HEK293 (cell line): Measurements from ENCODE around the gene NELFE.
"Not testable (repeated sequence)": the region's sequence is repeated elsewhere in the genome, so short reads cannot be mapped to it uniquely, and the experiment has no call there.

ENCODE experiments used
- CTCF ChIA-PET: fragments of 350-600 bp; formaldehyde crosslinking; extraction: SDS; loops from one replicate; lab custom pipeline; 2021; ENCODE audit warnings: antibody characterized with exemption; lab: Yijun Ruan, JAX
- POLR2A ChIA-PET: fragments of 300-600 bp; formaldehyde crosslinking; extraction: SDS; loops from one replicate; lab custom pipeline; 2020; ENCODE audit warnings: antibody characterized with exemption, inconsistent platforms; lab: Yijun Ruan, JAX
- H3K27ac ChIP-seq: fragments of 200-500 bp; sonication (Bioruptor generic); 2 replicates; pipeline ENCODE4 v1.5.1; 2014; ENCODE audit warnings: low read depth, low read length, control low read depth, inconsistent platforms; ENCODE audit errors: extremely low read depth
- H3K36me3 ChIP-seq, 2 experiments: fragments of 200-500 bp in 1 of 2; sonication (Bioruptor generic) in 1 of 2; 1 replicate in 1 of 2; 2 replicates in 1 of 2; pipeline ENCODE4 v1.5.1; 2014 to 2017; ENCODE audit warnings: inconsistent platforms in 2 of 2, low read length in 2 of 2; ENCODE audit not compliant: control insufficient read depth in 2 of 2, insufficient read depth in 1 of 2
- H3K4me1 ChIP-seq: fragments of 200-500 bp; sonication (Bioruptor generic); 2 replicates; pipeline ENCODE4 v1.5.1; 2014; ENCODE audit warnings: mild to moderate bottlenecking, low read length, inconsistent platforms; ENCODE audit not compliant: control insufficient read depth, insufficient read depth
- H3K4me3 ChIP-seq: 2 replicates; pipeline ENCODE4 v1.5.1; 2011; ENCODE audit warnings: low read depth, mild to moderate bottlenecking, control low read depth, low read length, moderate library complexity
- H3K9me3 ChIP-seq: fragments of 200-500 bp; sonication (Bioruptor generic); 2 replicates; pipeline ENCODE4 v1.5.1; 2014; ENCODE audit warnings: low read depth, low read length, inconsistent platforms; ENCODE audit not compliant: control insufficient read depth, insufficient read depth
- SETDB1 ChIP-seq: IDR thresholded peaks from one replicate; pipeline ENCODE4 v1.6.1; 2017; ENCODE audit warnings: mild to moderate bottlenecking, low read length, moderate library complexity, mixed read lengths; ENCODE audit not compliant: insufficient read length
- ZBTB17 ChIP-seq: fragments of 450-650 bp; formaldehyde crosslinking; IDR thresholded peaks from 2 replicates; pipeline ENCODE4 v1.5.1; 2016; ENCODE audit warnings: missing biosample characterization, missing genetic modification characterization
- TF ChIP-seq, protein P1 (sequence below): fragments of 450-650 bp; IDR thresholded peaks from 2 replicates; pipeline ENCODE4 v1.5.1; 2018; ENCODE audit warnings: missing biosample characterization, missing genetic modification characterization

Gene NELFE

DNA sequence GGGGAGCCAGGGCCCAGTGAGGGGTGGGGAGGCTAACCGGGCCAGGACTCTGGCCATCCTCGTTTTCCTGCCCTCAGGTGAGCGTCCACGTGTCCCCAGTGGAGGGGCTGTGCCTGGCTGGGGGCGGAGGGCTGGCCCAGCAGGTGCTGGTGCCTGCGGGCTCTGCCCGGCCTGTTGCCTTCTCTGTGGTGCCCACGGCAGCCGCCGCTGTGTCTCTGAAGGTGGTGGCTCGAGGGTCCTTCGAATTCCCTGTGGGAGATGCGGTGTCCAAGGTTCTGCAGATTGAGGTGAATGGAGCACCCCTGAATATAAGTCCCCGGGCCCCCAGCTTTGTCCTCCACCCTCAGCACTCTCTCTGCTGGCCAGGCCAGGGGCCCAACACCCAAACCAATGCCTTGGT, 35.6 kb upstream of the NELFE start:
- POLR2A ChIA-PET, H3K4me3 ChIP-seq, H3K36me3 ChIP-seq, CTCF ChIA-PET, H3K9me3 ChIP-seq, H3K27ac ChIP-seq, H3K4me1 ChIP-seq: not testable (repeated sequence)

DNA sequence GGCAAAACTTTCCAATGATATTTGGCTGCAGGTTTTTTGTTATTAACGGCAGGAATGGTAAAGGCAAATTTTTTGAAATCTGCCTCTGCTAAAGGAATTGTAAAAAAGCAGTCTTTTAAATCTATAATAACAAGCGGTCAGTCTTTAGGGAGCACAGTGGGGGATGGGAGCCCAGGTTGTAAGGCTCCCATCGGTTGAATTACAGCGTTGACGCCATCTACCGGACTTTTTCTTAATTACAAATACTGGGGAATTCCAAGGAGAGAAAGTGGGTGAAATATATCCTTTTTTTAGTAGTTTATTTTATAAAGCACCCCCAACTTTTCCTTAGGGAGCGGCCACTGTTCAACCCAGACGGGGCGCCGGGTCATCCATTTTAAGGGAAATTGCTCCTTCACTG, 30.6 kb upstream of the NELFE start:
- H3K27ac ChIP-seq, H3K9me3 ChIP-seq, POLR2A ChIA-PET, H3K4me3 ChIP-seq, H3K4me1 ChIP-seq, CTCF ChIA-PET, H3K36me3 ChIP-seq: not testable (repeated sequence)

DNA sequence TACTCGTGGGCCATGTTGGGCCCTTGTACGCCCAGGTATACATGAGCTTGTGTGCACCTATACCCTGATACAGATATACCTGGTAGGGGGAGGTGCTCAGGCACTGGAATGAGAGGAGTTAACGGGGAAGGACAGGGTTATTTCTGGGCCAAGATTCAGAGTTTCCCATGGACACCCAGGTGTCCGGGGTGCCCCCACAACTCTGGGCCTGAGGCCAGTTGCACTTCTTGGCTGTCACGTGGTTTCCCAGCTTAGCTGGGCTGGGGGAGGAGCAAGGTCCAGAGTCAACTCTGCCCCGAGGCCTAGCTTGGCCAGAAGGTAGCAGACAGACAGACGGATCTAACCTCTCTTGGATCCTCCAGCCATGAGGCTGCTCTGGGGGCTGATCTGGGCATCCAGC, 23.0 kb upstream of the NELFE start, which contains the start of gene C4A:
TSS of gene C4A (plus strand) at position 314 of the 400 bp plus-strand sequence. CDS start at position 365, 51 bp downstream.
- H3K4me1 ChIP-seq, CTCF ChIA-PET, POLR2A ChIA-PET: not testable (repeated sequence)

DNA sequence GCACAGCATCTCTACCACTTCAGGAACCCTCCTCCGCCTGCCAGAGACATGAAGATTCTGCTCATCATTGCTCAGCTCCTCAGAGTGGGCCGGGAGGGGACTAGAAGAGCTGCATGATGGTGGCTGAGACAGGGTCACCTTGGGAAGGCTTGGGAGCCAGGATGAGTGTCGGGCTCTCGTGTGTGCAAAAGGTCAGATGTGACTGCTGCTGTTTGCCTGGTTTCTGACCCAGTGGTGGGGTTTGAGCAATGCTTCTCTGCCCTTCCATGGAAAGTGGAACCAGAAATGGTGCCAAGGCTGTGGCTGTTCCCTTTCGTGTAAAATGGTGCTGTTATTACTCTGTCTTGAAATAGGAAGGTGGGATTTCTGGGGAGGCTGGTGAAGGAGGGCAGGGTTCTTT, 22.2 kb upstream of the NELFE start:
- H3K9me3 ChIP-seq, H3K4me3 ChIP-seq, CTCF ChIA-PET, H3K27ac ChIP-seq, H3K4me1 ChIP-seq: not testable (repeated sequence)
- POLR2A ChIA-PET, result interaction anchor here (1.4 kb wide), 1 partner anchor 9 kb away, joined by 5 read pairs; the partner anchor contains the start of gene DXO
- H3K36me3 ChIP-seq, result peaks cover 0 to 16% of the 10 kb centered on the region in 2 experiments; a peak in 1 of 3 replicates

More for the DNA sequence above, 23.0 kb upstream of the NELFE start, which contains the start of gene C4A:
- not testable (repeated sequence) for H3K9me3 ChIP-seq, H3K27ac ChIP-seq, H3K4me3 ChIP-seq
- H3K36me3 ChIP-seq, result peaks cover 0 to 16% of the 10 kb centered on the region in 2 experiments; a peak in 1 of 3 replicates

DNA sequence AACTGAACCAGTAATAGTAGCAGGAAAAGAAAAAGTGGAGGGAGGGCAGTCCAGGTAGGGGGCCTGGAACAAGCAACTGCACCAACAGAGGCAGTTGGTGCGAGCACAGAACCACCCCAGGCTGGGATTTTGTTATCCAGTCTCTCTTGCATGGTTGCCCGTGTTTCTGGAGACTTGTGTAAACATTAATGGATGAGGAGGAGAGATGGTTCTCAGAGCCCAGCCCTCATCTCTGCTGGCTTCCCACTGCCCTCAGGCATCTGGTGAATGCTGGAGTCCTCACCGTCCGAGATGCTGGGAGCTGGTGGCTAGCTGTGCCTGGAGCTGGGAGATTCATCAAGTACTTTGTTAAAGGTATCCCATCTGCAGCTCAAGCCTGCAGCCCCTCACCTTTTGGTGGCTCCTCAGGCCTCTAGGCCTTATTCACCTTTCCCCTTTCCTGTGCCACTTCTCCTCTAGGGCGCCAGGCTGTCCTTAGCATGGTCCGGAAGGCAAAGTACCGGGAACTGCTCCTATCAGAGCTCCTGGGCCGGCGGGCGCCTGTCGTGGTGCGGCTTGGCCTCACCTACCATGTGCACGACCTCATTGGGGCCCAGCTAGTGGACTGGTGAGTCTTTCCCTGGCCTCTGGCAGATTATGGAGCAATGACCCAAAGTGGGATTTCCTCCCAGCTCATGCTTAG, 21.6 kb upstream of the NELFE start:
- CTCF ChIA-PET, result interaction anchor here (0.6 to 0.8 kb wide), 2 partner anchors 28 to 1093 kb away, joined by 3 read pairs; no protein-coding TSS in a partner anchor
- H3K36me3 ChIP-seq, result peaks cover 0 to 16% of the 10 kb centered on the region in 2 experiments; a peak in 1 of 3 replicates
- H3K9me3 ChIP-seq, H3K4me1 ChIP-seq, H3K27ac ChIP-seq, H3K4me3 ChIP-seq: not testable (repeated sequence)
- POLR2A ChIA-PET, result interaction anchor here (1.1 to 1.7 kb wide), 3 partner anchors 9 to 165 kb away, joined by 3 to 5 read pairs (median 4); partner anchors contain the start of genes DXO, HSPA1A, HSPA1B and HSPA1L

DNA sequence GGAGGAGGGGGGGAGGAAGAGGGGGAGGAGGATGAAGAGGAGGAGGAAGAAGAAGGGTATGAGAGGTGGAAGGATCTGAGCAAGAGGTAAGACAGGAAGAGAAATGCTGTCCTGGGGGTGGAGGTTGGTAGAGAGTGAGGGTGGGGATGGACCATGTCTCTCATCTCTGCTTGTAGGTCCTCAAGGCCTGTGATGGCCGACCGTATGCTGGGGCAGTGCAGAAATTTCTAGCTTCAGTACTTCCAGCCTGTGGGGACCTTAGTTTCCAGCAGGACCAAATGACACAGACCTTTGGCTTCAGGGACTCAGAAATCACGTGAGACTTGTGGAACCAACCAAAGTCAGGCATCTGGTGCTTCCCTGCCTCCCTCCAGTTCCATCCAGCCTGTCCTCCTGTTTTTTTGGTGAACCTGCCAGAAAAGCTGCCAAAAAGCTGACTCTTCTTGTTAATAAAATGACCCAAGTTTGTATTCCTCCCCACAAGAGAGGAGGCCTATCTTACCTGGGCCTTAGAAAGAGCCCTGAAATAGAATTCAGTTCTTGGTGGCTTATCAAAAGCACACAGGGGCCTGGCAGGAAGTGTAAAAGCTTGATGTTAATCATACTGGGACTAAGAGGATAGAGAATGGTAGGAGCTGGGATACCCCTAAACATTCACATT, 20.6 kb upstream of the NELFE start:
- TF ChIP-seq SETDB1 (no peak), ZBTB17 (tag by site-specific recombination) (no peak)
- TF ChIP-seq, protein P1, sequence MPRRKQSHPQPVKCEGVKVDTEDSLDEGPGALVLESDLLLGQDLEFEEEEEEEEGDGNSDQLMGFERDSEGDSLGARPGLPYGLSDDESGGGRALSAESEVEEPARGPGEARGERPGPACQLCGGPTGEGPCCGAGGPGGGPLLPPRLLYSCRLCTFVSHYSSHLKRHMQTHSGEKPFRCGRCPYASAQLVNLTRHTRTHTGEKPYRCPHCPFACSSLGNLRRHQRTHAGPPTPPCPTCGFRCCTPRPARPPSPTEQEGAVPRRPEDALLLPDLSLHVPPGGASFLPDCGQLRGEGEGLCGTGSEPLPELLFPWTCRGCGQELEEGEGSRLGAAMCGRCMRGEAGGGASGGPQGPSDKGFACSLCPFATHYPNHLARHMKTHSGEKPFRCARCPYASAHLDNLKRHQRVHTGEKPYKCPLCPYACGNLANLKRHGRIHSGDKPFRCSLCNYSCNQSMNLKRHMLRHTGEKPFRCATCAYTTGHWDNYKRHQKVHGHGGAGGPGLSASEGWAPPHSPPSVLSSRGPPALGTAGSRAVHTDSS, result peak; percentile 59
- ChIA-PET CTCF (interaction anchor here (0.6 to 0.8 kb wide), 2 partner anchors 27 to 1092 kb away, joined by 3 read pairs; no protein-coding TSS in a partner anchor), POLR2A (interaction anchor here (1.1 to 1.7 kb wide), 3 partner anchors 8 to 164 kb away, joined by 3 to 5 read pairs (median 4); partner anchors contain the start of genes DXO, HSPA1A, HSPA1B and HSPA1L)

More for the DNA sequence above, 20.6 kb upstream of the NELFE start:
- Histone ChIP-seq H3K4me3 (no peak overlapping the region), H3K36me3 (peaks cover 0 to 19% of the 10 kb centered on the region in 2 experiments; a peak in 2 of 3 replicates), H3K4me1 (no peaks in the 10 kb centered on the region), H3K27ac (no peak overlapping the region), H3K9me3 (no peaks in the 10 kb centered on the region)
